GM12865 (cell line): ENCODE measurements around the gene THUMPD2.

ENCODE experiments used
- DNase-seq: peaks from one replicate; pipeline ENCODE4 v3.0.0; 2010; ENCODE audit warnings: low read depth
- H3K4me3 ChIP-seq: 2 replicates; pipeline ENCODE4 v1.5.1; 2011; ENCODE audit warnings: mild to moderate bottlenecking, low read depth, low read length, control low read depth
- CTCF ChIP-seq: IDR thresholded peaks from 2 replicates; pipeline ENCODE4 v1.5.1; 2011; ENCODE audit warnings: low read length, control low read depth, low read depth, inconsistent platforms; ENCODE audit not compliant: insufficient read depth; ENCODE audit errors: missing control alignments

Gene THUMPD2

GRCh38 chr2:39708003-39708402, 71.1 kb downstream of the THUMPD2 start:
- DNase-seq: no peak

GRCh38 chr2:39706945-39707344, 72.1 kb downstream of the THUMPD2 start:
- TF ChIP-seq CTCF: no peak
- no peak overlapping the region for H3K4me3 ChIP-seq
- no peak for DNase-seq

More at GRCh38 chr2:39708003-39708402, 71.1 kb downstream of the THUMPD2 start:
- TF ChIP-seq CTCF: no peak
- H3K4me3 ChIP-seq: no peak overlapping the region

GRCh38 chr2:39706312-39706711, 72.7 kb downstream of the THUMPD2 start:
- H3K4me3 ChIP-seq: no peak overlapping the region
- TF ChIP-seq CTCF: no peak
- DNase-seq: no peak

GRCh38 chr2:39705638-39706037, 73.4 kb downstream of the THUMPD2 start:
- no peak for TF ChIP-seq CTCF
- no peak overlapping the region for H3K4me3 ChIP-seq
- no peak for DNase-seq

- H3K4me3 ChIP-seq: no peak overlapping the region
- TF ChIP-seq CTCF: no peak
- DNase-seq: no peak
Observed at GRCh38 chr2:39704540-39704939, 74.5 kb downstream of the THUMPD2 start.

GRCh38 chr2:39703181-39703872, 75.7 kb downstream of the THUMPD2 start:
- no peak overlapping the region for H3K4me3 ChIP-seq
- no peak for TF ChIP-seq CTCF
- no peak for DNase-seq

- DNase-seq: no peak
- TF ChIP-seq CTCF: no peak
- no peak overlapping the region for H3K4me3 ChIP-seq
Observed at GRCh38 chr2:39701137-39701536, 77.9 kb downstream of the THUMPD2 start.
